ENCODE measurements around the gene CYP26B1.

The CYP26B1 gene

GRCh38 chr2:72147303-72147971 is at the start of gene CYP26B1:
TSS of gene CYP26B1 (minus strand) at chr2:72147862. CDS start at chr2:72147834, 28 bp downstream.
- no peak for DNase-seq

GRCh38 chr2:72193723-72194122 is 46.1 kb upstream of the CYP26B1 start:
- no peak for DNase-seq

- DNase-seq: no peak
Measured at GRCh38 chr2:72191441-72191840, 43.8 kb upstream of the CYP26B1 start.

GRCh38 chr2:72185206-72185605 is 37.5 kb upstream of the CYP26B1 start:
- no peak for DNase-seq

GRCh38 chr2:72183466-72183865 is 35.8 kb upstream of the CYP26B1 start:
- DNase-seq: no peak

- DNase-seq: no peak
Measured at GRCh38 chr2:72183016-72183415, 35.4 kb upstream of the CYP26B1 start.

- DNase-seq: no peak
Measured at GRCh38 chr2:72182547-72182946, 34.9 kb upstream of the CYP26B1 start.

GRCh38 chr2:72181616-72182015 is 34.0 kb upstream of the CYP26B1 start:
- DNase-seq: no peak

GRCh38 chr2:72180351-72180750 is 32.7 kb upstream of the CYP26B1 start:
- DNase-seq: no peak

GRCh38 chr2:72178551-72178950 is 30.9 kb upstream of the CYP26B1 start:
- no peak for DNase-seq

GRCh38 chr2:72176281-72176680 is 28.6 kb upstream of the CYP26B1 start:
- DNase-seq: no peak

- DNase-seq: no peak
Measured at GRCh38 chr2:72175636-72176035, 28.0 kb upstream of the CYP26B1 start.

- DNase-seq: no peak
Measured at GRCh38 chr2:72173640-72174321, 26.1 kb upstream of the CYP26B1 start.

- no peak for DNase-seq
Measured at GRCh38 chr2:72172478-72172877, 24.8 kb upstream of the CYP26B1 start.

- DNase-seq: no peak
Measured at GRCh38 chr2:72166279-72166678, 18.6 kb upstream of the CYP26B1 start.

GRCh38 chr2:72165792-72166191 is 18.1 kb upstream of the CYP26B1 start:
- DNase-seq: no peak

GRCh38 chr2:72162574-72162973 is 14.9 kb upstream of the CYP26B1 start:
- no peak for DNase-seq

- no peak for DNase-seq
Measured at GRCh38 chr2:72159211-72159993, 11.7 kb upstream of the CYP26B1 start.

- DNase-seq: no peak
Measured at GRCh38 chr2:72157871-72158771, 10.5 kb upstream of the CYP26B1 start.

- DNase-seq: no peak
Measured at GRCh38 chr2:72156872-72157271, 9.2 kb upstream of the CYP26B1 start.

GRCh38 chr2:72155737-72156136 is 8.1 kb upstream of the CYP26B1 start:
- no peak for DNase-seq

- no peak for DNase-seq
Measured at GRCh38 chr2:72155151-72155550, 7.5 kb upstream of the CYP26B1 start.

Data from suppressor macrophage treated with lipopolysaccharide for 4 hours (primary cell).